ENCODE measurements around the gene HECTD4. TPM values are rescaled to one million over a fixed set of nuclear protein-coding genes. Genes with fewer than 3 reads are reported as not detected.
A peak's percentile ranks its signal among the peaks of the same experiment; 100 is the strongest.
"Not testable (repeated sequence)": the region's sequence is repeated elsewhere in the genome, so short reads cannot be mapped to it uniquely, and the experiment has no call there.

HECTD4 gene
- total RNA-seq, 1 experiment from 2014 or later, result 30.0 TPM

- Histone ChIP-seq H2BK15ac (ENCODE audit: low read depth, low read length) (no peak overlapping the region), H3K9me3 (ENCODE audit: control insufficient read depth, low read depth, low read length) (no peaks in the 10 kb centered on the region), H3K79me2 (ENCODE audit: insufficient read depth, low read length) (peaks cover 23% of the 10 kb centered on the region), H3K23ac (ENCODE audit: insufficient read length, low read depth, low read length) (no peak overlapping the region), H3K9ac (ENCODE audit: extremely low read depth, insufficient read length, low read length) (peak overlapping the region; percentile 92), H3K56ac (ENCODE audit: insufficient read length, low read depth, low read length) (no peak overlapping the region), H2BK20ac (ENCODE audit: low read depth, low read length, poor library complexity, severe bottlenecking) (no peak overlapping the region), H3K4me2 (ENCODE audit: insufficient read depth, insufficient read length, low read length) (peak overlapping the region; percentile 75), H2AFZ (ENCODE audit: low read length) (no peak overlapping the region), H4K20me1 (ENCODE audit: control insufficient read depth, insufficient read depth, insufficient read length) (no peaks in the 10 kb centered on the region), H2BK12ac (ENCODE audit: insufficient read length, low read depth, low read length) (no peak overlapping the region), H4K91ac (ENCODE audit: insufficient read length, low read depth, low read length) (no peak overlapping the region), H3K18ac (ENCODE audit: insufficient read length, low read depth, low read length) (peak overlapping the region; percentile 71), H2BK120ac (ENCODE audit: low read depth, low read length, poor library complexity, severe bottlenecking) (no peak overlapping the region), H4K8ac (replicated peaks; ENCODE audit: insufficient read length, low read depth, low read length) (no peak overlapping the region), H3T11ph (ENCODE audit: low read length) (no peak overlapping the region), H4K5ac (ENCODE audit: insufficient read length, low read depth, low read length) (no peak overlapping the region), H3K27me3 (ENCODE audit: insufficient read depth, low read length) (no peaks in the 10 kb centered on the region), H3K4ac (ENCODE audit: low read depth, low read length) (no peak overlapping the region), H2BK5ac (ENCODE audit: insufficient read length, low read length) (no peak overlapping the region), H3K4me1 (ENCODE audit: insufficient read depth, low read length) (no peaks in the 10 kb centered on the region), H3K79me1 (ENCODE audit: insufficient read depth, low read depth, low read length, poor library complexity, severe bottlenecking) (no peaks in the 10 kb centered on the region), H3K14ac (ENCODE audit: insufficient read depth, low read length) (no peak overlapping the region), H3K23me2 (ENCODE audit: insufficient read length, low read depth, low read length, poor library complexity, severe bottlenecking) (peaks cover 3% of the 10 kb centered on the region), H3K27ac (ENCODE audit: insufficient read length, low read depth, low read length) (no peak overlapping the region), H2AK5ac (ENCODE audit: insufficient read length, low read length) (no peak overlapping the region)
- Mint-ChIP-seq H3K27ac (peak overlapping the region; percentile 90 to 97 (median 94)), H3K36me3 (ENCODE audit: insufficient read depth in 1 of 3, low read depth in 3 of 3) (peaks cover 0 to 7% (median 7%) of the 10 kb centered on the region in 3 experiments; a peak in 4 of 7 replicates), H3K4me1 (peaks cover 10 to 13% of the 10 kb centered on the region in 2 experiments; a peak in 2 of 4 replicates), H3K4me3 (peak overlapping the region; percentile 94), H3K9me3 (peaks cover 0 to 3% of the 10 kb centered on the region in 2 experiments; a peak in 1 of 5 replicates), H3K27me3 (ENCODE audit: low read depth) (peaks cover 3% of the 10 kb centered on the region)
- DNase-seq, result no peak
- TF ChIP-seq CTCF (conservative IDR thresholded peaks at IDR 0.05), result no peak
- no CpG with 5 or more reads among the region's 18 CpGs for WGBS (ENCODE audit: extremely low coverage, insufficient read length, low lambda C conversion rate)
Measured at GRCh38 chr12:112418273-112418607, 36.0 kb upstream of the HECTD4 start.

- H3K27me3 ChIP-seq (ENCODE audit: insufficient read depth, low read length); H3K4ac ChIP-seq (ENCODE audit: low read depth, low read length); H3K4me1 Mint-ChIP-seq; H3K27ac Mint-ChIP-seq; H4K91ac ChIP-seq (ENCODE audit: insufficient read length, low read depth, low read length); H2BK12ac ChIP-seq (ENCODE audit: insufficient read length, low read depth, low read length); H4K20me1 ChIP-seq (ENCODE audit: control insufficient read depth, insufficient read depth, insufficient read length); H3K4me1 ChIP-seq (ENCODE audit: insufficient read depth, low read length); H3K23ac ChIP-seq (ENCODE audit: insufficient read length, low read depth, low read length); H3K23me2 ChIP-seq (ENCODE audit: insufficient read length, low read depth, low read length, poor library complexity, severe bottlenecking); H3K18ac ChIP-seq (ENCODE audit: insufficient read length, low read depth, low read length); H3K9me3 Mint-ChIP-seq; H4K8ac ChIP-seq (replicated peaks; ENCODE audit: insufficient read length, low read depth, low read length); H2BK20ac ChIP-seq (ENCODE audit: low read depth, low read length, poor library complexity, severe bottlenecking); H2BK5ac ChIP-seq (ENCODE audit: insufficient read length, low read length); H2AK5ac ChIP-seq (ENCODE audit: insufficient read length, low read length); H2BK120ac ChIP-seq (ENCODE audit: low read depth, low read length, poor library complexity, severe bottlenecking); H3K79me2 ChIP-seq (ENCODE audit: insufficient read depth, low read length); H3K56ac ChIP-seq (ENCODE audit: insufficient read length, low read depth, low read length); H3K36me3 Mint-ChIP-seq (ENCODE audit: insufficient read depth in 1 of 3, low read depth in 3 of 3); H3K14ac ChIP-seq (ENCODE audit: insufficient read depth, low read length); H3K27ac ChIP-seq (ENCODE audit: insufficient read length, low read depth, low read length); H3K4me2 ChIP-seq (ENCODE audit: insufficient read depth, insufficient read length, low read length); H3K4me3 Mint-ChIP-seq; H3T11ph ChIP-seq (ENCODE audit: low read length); H2BK15ac ChIP-seq (ENCODE audit: low read depth, low read length); H2AFZ ChIP-seq (ENCODE audit: low read length); H3K79me1 ChIP-seq (ENCODE audit: insufficient read depth, low read depth, low read length, poor library complexity, severe bottlenecking); H3K9me3 ChIP-seq (ENCODE audit: control insufficient read depth, low read depth, low read length); H3K9ac ChIP-seq (ENCODE audit: extremely low read depth, insufficient read length, low read length); H4K5ac ChIP-seq (ENCODE audit: insufficient read length, low read depth, low read length); DNase-seq; H3K27me3 Mint-ChIP-seq (ENCODE audit: low read depth): not testable (repeated sequence)
- WGBS (ENCODE audit: extremely low coverage, insufficient read length, low lambda C conversion rate), result no CpG with 5 or more reads among the region's 4 CpGs
Measured at GRCh38 chr12:112415457-112415856, 33.2 kb upstream of the HECTD4 start.

Data from H9 (cell line).